CD4-positive, alpha-beta T cell (primary cell): ENCODE data around the gene GRM8. TPM values are rescaled to one million over a fixed set of nuclear protein-coding genes. Genes with fewer than 3 reads are reported as not detected.

Source experiments
- ATAC-seq: fragments of 200-7000 bp; cut with Tn5 transposase; one replicate; pipeline ENCODE4 v1.10.0; 2022; ENCODE audit warnings: mild to moderate bottlenecking; ENCODE audit not compliant: poor library complexity
- CTCF ChIA-PET: fragments of 350-600 bp; sonication (Branson Sonifier 250); formaldehyde crosslinking; loops from one replicate; lab custom pipeline; 2021; ENCODE audit warnings: antibody characterized with exemption, inconsistent platforms; lab: Charles Lee
- POLR2A ChIA-PET: fragments of 350-600 bp; sonication (Branson Sonifier 250); formaldehyde crosslinking; loops from one replicate; lab custom pipeline; 2021; ENCODE audit warnings: antibody characterized with exemption, inconsistent platforms; lab: Charles Lee
- DNase-seq, 14 experiments: peaks; one replicate each; pipeline ENCODE4 v3.0.0-alpha.2; 2013 to 2020; ENCODE audit warnings: mixed read lengths in 2 of 14
- H3K27ac ChIP-seq, 2 donors: one replicate each; pipeline versions ENCODE4 v1.5.1 to v1.7.0; 2013; ENCODE audit warnings: low read length in 2 of 2, low read depth in 1 of 2, mild to moderate bottlenecking in 1 of 2
- H3K27me3 ChIP-seq, 2 experiments: 1 replicate in 1 of 2; 2 replicates in 1 of 2; pipeline versions ENCODE4 v1.6.1 to v1.7.0; 2013; ENCODE audit warnings: low read length in 2 of 2, control low read depth in 1 of 2, mild to moderate bottlenecking in 1 of 2, moderate library complexity in 1 of 2; ENCODE audit not compliant: insufficient read depth in 2 of 2, control insufficient read depth in 1 of 2
- H3K36me3 ChIP-seq: one replicate; pipeline ENCODE4 v1.6.1; 2013; ENCODE audit warnings: low read length, control low read depth; ENCODE audit not compliant: insufficient read depth
- H3K4me1 ChIP-seq: one replicate; pipeline ENCODE4 v1.6.1; 2013; ENCODE audit warnings: low read length, control low read depth; ENCODE audit not compliant: insufficient read depth
- H3K4me3 ChIP-seq: one replicate; pipeline ENCODE4 v1.5.1; 2013; ENCODE audit warnings: mild to moderate bottlenecking, low read length, moderate library complexity
- H3K9me3 ChIP-seq, 2 experiments: 1 replicate in 1 of 2; 2 replicates in 1 of 2; pipeline versions ENCODE4 v1.6.1 to v1.7.0; 2013; ENCODE audit warnings: low read length in 2 of 2, mild to moderate bottlenecking in 2 of 2, control low read depth in 1 of 2, moderate library complexity in 1 of 2; ENCODE audit not compliant: control insufficient read depth in 1 of 2, insufficient read depth in 1 of 2
- H3K27ac Mint-ChIP-seq: one replicate; pipeline ENCODE4 v1.8.0; 2020; ENCODE audit warnings: mixed read lengths
- H3K27me3 Mint-ChIP-seq: one replicate; pipeline ENCODE4 v1.8.0; 2021; ENCODE audit warnings: mixed read lengths
- H3K36me3 Mint-ChIP-seq: one replicate; pipeline ENCODE4 v1.8.0; 2021; ENCODE audit warnings: low read depth, mixed read lengths
- H3K4me1 Mint-ChIP-seq: one replicate; pipeline ENCODE4 v1.8.0; 2021; ENCODE audit warnings: low read depth, mixed read lengths
- H3K4me3 Mint-ChIP-seq: one replicate; pipeline ENCODE4 v1.8.0; 2020; ENCODE audit warnings: mild to moderate bottlenecking, mixed read lengths
- H3K9me3 Mint-ChIP-seq: one replicate; pipeline ENCODE4 v1.8.0; 2020; ENCODE audit warnings: mixed read lengths
- intact Hi-C, 2 experiments: fragments of 100-400 bp; cut with DNase I in 1 of 2; cut with micrococcal nuclease in 1 of 2; formaldehyde crosslinking; loops; one replicate each; pipeline versions ENCODE4 v1.15.1 to v1.9.0; 2023 to 2025; cut with DNase I, micrococcal nuclease
- total RNA-seq, 174 experiments: library from RNA in 2 of 174; stranded (reverse) in 2 of 174; gene quantifications; one replicate each; pipeline ENCODE4 v1.2.3 and lab custom pipeline; 2021 to 2026
- TF ChIP-seq, protein P1 (sequence below): fragments of 200-600 bp; IDR thresholded peaks from one replicate; pipeline ENCODE4 v1.8.0; 2022; ENCODE audit warnings: antibody characterized with exemption, mild to moderate bottlenecking

The GRM8 gene
- total RNA-seq, 2 experiments from 2014 or later = not detected

DNA sequence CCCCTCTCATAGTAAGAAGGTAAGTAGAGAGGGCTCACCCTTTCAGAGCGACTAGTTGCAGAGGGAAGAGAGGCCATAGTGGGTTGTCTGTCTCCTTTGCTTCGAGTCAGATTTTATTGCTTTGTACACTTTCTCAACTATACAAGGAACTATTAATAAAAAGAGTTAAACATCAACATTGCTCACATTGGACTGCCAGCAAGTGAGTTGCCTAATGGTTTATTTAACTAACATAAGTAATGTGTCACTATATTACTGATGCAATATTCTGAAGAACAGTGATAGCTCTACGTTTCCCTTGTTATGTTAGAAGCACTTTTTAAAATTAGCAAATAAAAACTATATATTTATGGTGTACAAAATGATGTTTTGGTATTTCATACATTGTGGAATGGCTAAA lies 451.0 kb downstream of the GRM8 start:
- DNase-seq = no peak
- H3K4me1 Mint-ChIP-seq = no peaks in the 10 kb centered on the region
- ChIA-PET POLR2A (no interaction called here), CTCF (no interaction called here)
- Histone ChIP-seq H3K36me3 (no peaks in the 10 kb centered on the region), H3K27me3 (peaks cover 0 to 6% of the 10 kb centered on the region in 2 experiments), H3K4me3 (no peak overlapping the region), H3K27ac (no peak overlapping the region), H3K4me1 (no peaks in the 10 kb centered on the region), H3K9me3 (peaks cover 0 to 4% of the 10 kb centered on the region in 2 experiments)
- ATAC-seq = no peak
- H3K9me3 Mint-ChIP-seq = no peaks in the 10 kb centered on the region
- H3K36me3 Mint-ChIP-seq = no peaks in the 10 kb centered on the region
- no peak overlapping the region for H3K27ac Mint-ChIP-seq
- intact Hi-C loops = loop anchor here in 1 of 2 experiments (2.0 to 5.0 kb wide), 2 partner anchors 713 to 1406 kb away; no protein-coding TSS in a partner anchor
- TF ChIP-seq, protein P1, sequence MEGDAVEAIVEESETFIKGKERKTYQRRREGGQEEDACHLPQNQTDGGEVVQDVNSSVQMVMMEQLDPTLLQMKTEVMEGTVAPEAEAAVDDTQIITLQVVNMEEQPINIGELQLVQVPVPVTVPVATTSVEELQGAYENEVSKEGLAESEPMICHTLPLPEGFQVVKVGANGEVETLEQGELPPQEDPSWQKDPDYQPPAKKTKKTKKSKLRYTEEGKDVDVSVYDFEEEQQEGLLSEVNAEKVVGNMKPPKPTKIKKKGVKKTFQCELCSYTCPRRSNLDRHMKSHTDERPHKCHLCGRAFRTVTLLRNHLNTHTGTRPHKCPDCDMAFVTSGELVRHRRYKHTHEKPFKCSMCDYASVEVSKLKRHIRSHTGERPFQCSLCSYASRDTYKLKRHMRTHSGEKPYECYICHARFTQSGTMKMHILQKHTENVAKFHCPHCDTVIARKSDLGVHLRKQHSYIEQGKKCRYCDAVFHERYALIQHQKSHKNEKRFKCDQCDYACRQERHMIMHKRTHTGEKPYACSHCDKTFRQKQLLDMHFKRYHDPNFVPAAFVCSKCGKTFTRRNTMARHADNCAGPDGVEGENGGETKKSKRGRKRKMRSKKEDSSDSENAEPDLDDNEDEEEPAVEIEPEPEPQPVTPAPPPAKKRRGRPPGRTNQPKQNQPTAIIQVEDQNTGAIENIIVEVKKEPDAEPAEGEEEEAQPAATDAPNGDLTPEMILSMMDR = no peak
- no peak overlapping the region for H3K4me3 Mint-ChIP-seq
- H3K27me3 Mint-ChIP-seq = peaks cover 26% of the 10 kb centered on the region

DNA sequence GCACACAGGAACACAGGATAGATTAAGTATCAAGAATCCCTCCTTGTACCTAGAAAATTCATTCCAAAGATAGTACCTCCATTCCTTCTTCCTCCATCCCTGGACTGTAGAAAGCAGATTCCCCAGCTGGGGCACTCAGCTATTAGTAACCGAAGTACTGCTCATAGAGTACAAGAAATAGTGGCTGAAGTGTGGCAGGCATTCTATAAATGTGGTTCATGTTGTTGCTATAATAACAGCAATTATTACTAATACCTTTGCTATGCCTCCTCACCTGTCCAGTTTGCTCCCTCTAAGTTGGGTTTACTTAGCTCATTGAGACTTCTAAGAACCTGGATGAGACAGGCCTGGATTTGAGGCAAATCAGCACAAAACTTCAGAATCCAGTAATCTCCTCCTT lies 453.2 kb downstream of the GRM8 start:
- Histone ChIP-seq H3K4me3 (no peak overlapping the region), H3K4me1 (no peaks in the 10 kb centered on the region), H3K36me3 (no peaks in the 10 kb centered on the region), H3K9me3 (no peaks in the 10 kb centered on the region), H3K27me3 (no peaks in the 10 kb centered on the region), H3K27ac (no peak overlapping the region)
- no peaks in the 10 kb centered on the region for H3K9me3 Mint-ChIP-seq
- intact Hi-C loops = loop anchor here in 1 of 2 experiments (10.0 kb wide), 1 partner anchor 1415 kb away; no protein-coding TSS in a partner anchor
- no peaks in the 10 kb centered on the region for H3K36me3 Mint-ChIP-seq
- ChIA-PET CTCF (no interaction called here), POLR2A (no interaction called here)
- DNase-seq (no peak), ATAC-seq (no peak)
- no peak overlapping the region for H3K4me3 Mint-ChIP-seq
- H3K27me3 Mint-ChIP-seq = peaks cover 14% of the 10 kb centered on the region
- no peak overlapping the region for H3K27ac Mint-ChIP-seq
- H3K4me1 Mint-ChIP-seq = no peaks in the 10 kb centered on the region
- TF ChIP-seq, protein P1 = no peak

DNA sequence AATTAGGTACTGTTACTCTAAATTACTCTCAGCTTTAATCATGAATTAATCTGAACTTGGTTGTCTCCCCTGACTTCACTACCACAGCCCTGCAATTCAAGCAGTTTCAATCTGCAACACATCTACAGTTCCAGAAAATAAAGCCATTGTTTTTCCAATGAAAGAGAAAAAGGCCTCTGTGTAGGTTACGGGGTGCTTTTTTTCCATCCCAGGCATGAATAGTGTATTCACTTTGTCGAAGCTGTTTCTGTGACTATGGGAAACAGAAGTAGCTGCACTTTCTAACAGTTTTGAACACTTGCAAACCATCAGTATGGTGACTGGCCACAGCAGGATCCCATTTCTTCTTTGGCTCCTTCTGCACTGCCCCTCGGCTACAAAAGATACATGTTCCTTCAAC lies 460.2 kb downstream of the GRM8 start:
- ChIA-PET CTCF (no interaction called here), POLR2A (no interaction called here)
- Histone ChIP-seq H3K4me3 (no peak overlapping the region), H3K4me1 (no peaks in the 10 kb centered on the region), H3K27me3 (no peaks in the 10 kb centered on the region), H3K9me3 (no peaks in the 10 kb centered on the region), H3K36me3 (no peaks in the 10 kb centered on the region), H3K27ac (no peak overlapping the region)
- no peak for DNase-seq
- Mint-ChIP-seq H3K4me3 (no peak overlapping the region), H3K36me3 (no peaks in the 10 kb centered on the region), H3K27ac (no peak overlapping the region), H3K4me1 (no peaks in the 10 kb centered on the region), H3K9me3 (no peaks in the 10 kb centered on the region), H3K27me3 (peaks cover 22% of the 10 kb centered on the region)
- intact Hi-C loops = loop anchor here in 1 of 2 experiments (10.0 kb wide), 1 partner anchor 1422 kb away; no protein-coding TSS in a partner anchor
- ATAC-seq = no peak
- TF ChIP-seq, protein P1 = no peak
